Body of pancreas (tissue), 4 donors: ENCODE measurements around the gene WNT7B. TPM values are rescaled to one million over a fixed set of nuclear protein-coding genes. Genes with fewer than 3 reads are reported as not detected.

Experiments
- ATAC-seq: fragments of 150-250 bp; one replicate; pipeline ENCODE4 v1.9.1; 2016
- DNase-seq, 4 donors: peaks; one replicate each; pipeline ENCODE4 v3.0.0-alpha.2; 2019
- H3K27ac ChIP-seq, 4 donors: fragments of 200-600 bp; sonication (generic); 1 replicate in 3 of 4; 2 replicates in 1 of 4; pipeline versions ENCODE4 v1.5.1 to v1.6.1; 2016 to 2019; ENCODE audit warnings: mild to moderate bottlenecking in 1 of 4, mixed read lengths in 1 of 4, moderate library complexity in 1 of 4
- H3K27me3 ChIP-seq, 2 donors: fragments of 200-600 bp; sonication (generic); one replicate each; pipeline ENCODE4 v1.6.0; 2016; ENCODE audit warnings: mild to moderate bottlenecking in 1 of 2
- H3K36me3 ChIP-seq, 2 donors: fragments of 200-600 bp; sonication (generic); replicated peaks in 1 of 2; 2 replicates each; pipeline ENCODE4 v1.5.1; 2016; ENCODE audit warnings: low read depth in 2 of 2; ENCODE audit not compliant: insufficient read depth in 1 of 2
- H3K4me1 ChIP-seq: fragments of 200-600 bp; sonication (generic); one replicate; pipeline ENCODE4 v1.6.0; 2016
- H3K4me3 ChIP-seq, 2 donors: fragments of 200-600 bp; sonication (generic); 1 replicate in 1 of 2; 2 replicates in 1 of 2; pipeline ENCODE4 v1.5.1; 2016 to 2019
- H3K9me3 ChIP-seq, 3 donors: fragments of 200-600 bp; sonication (generic); 1 replicate in 2 of 3; 2 replicates in 1 of 3; pipeline ENCODE4 v1.5.1; 2016
- CTCF ChIP-seq, 7 experiments: fragments of 450-650 bp in 4 of 7; fragments of 200-600 bp in 3 of 7; sonication (generic) in 3 of 7; IDR thresholded peaks; one replicate each; pipeline ENCODE4 v1.5.1; 2016 to 2019; ENCODE audit warnings: antibody characterized with exemption in 7 of 7
- POLR2A ChIP-seq, 3 donors: fragments of 450-650 bp; IDR thresholded peaks; one replicate each; pipeline ENCODE4 v1.6.1; 2016; ENCODE audit warnings: antibody characterized with exemption in 3 of 3, mild to moderate bottlenecking in 2 of 3
- WGBS, 2 donors: methylation state at CpG; one replicate each; pipeline ENCODE4 v1.1.5; 2017; 5-methylcytosine and 5-hydroxymethylcytosine counted together
- intact Hi-C: fragments of 100-400 bp; cut with DNase I; formaldehyde crosslinking; loops from one replicate; pipeline ENCODE4 v1.15.1; 2023
- total RNA-seq, 2 donors: library from RNA; depleted of rRNA; stranded (reverse); fragments of >200 nt; gene quantifications; one replicate each; pipeline ENCODE4 v1.1.0, GENCODE V29; 2016

The WNT7B gene
- total RNA-seq, 2 donors from 2014 or later = 2.1 TPM; not detected in 1

GRCh38 chr22:45977551-45978274 is 751 bp upstream of the WNT7B start:
- Histone ChIP-seq H3K4me3 (no peak overlapping the region), H3K4me1 (peaks cover 36% of the 10 kb centered on the region), H3K36me3 (no peaks in the 10 kb centered on the region), H3K27ac (no peak overlapping the region), H3K27me3 (peaks cover 0 to 19% of the 10 kb centered on the region in 2 donors), H3K9me3 (no peaks in the 10 kb centered on the region)
- 6 to 11% methylated on average over 9 to 29 of the region's 29 CpGs for WGBS, 2 donors
- ATAC-seq (no peak), DNase-seq (no peak)
- intact Hi-C loops = no loop called here
- TF ChIP-seq CTCF (IDR thresholded peaks at IDR 0.05) (no peak), POLR2A (IDR thresholded peaks at IDR 0.05) (no peak)

- intact Hi-C loops = no loop called here
These were observed 534 bp downstream of the WNT7B start for GRCh38 chr22:45976254-45977002.

GRCh38 chr22:45975164-45976161 is 1.5 kb downstream of the WNT7B start:
- Histone ChIP-seq H3K27me3 (peaks cover 0 to 30% of the 10 kb centered on the region in 2 donors), H3K9me3 (no peaks in the 10 kb centered on the region), H3K36me3 (no peaks in the 10 kb centered on the region), H3K27ac (no peak overlapping the region), H3K4me3 (no peak overlapping the region), H3K4me1 (peaks cover 36% of the 10 kb centered on the region)
- DNase-seq (peak in 2 of 4 donors; percentile 32 to 56), ATAC-seq (peak; percentile 28)
- 4 to 8% methylated on average over 27 to 70 of the region's 80 CpGs for WGBS, 2 donors
- intact Hi-C loops = no loop called here
- TF ChIP-seq POLR2A (IDR thresholded peaks at IDR 0.05) (no peak), CTCF (IDR thresholded peaks at IDR 0.05) (no peak)

More at GRCh38 chr22:45976254-45977002, 534 bp downstream of the WNT7B start:
- Histone ChIP-seq H3K27ac (no peak overlapping the region), H3K4me1 (peaks cover 36% of the 10 kb centered on the region), H3K27me3 (peaks cover 0 to 20% of the 10 kb centered on the region in 2 donors), H3K36me3 (no peaks in the 10 kb centered on the region), H3K4me3 (no peak overlapping the region), H3K9me3 (no peaks in the 10 kb centered on the region)
- TF ChIP-seq POLR2A (IDR thresholded peaks at IDR 0.05) (no peak), CTCF (IDR thresholded peaks at IDR 0.05) (no peak)
- WGBS, 2 donors = 1% methylated on average over 85 of the region's 94 CpGs; no CpG with 5 or more reads in 1 of the 2 donors
- DNase-seq (peak in 1 of 4 donors; percentile 19), ATAC-seq (peak; percentile 7)

GRCh38 chr22:45974498-45974897 is 2.5 kb downstream of the WNT7B start:
- H3K9me3 ChIP-seq = no peaks in the 10 kb centered on the region
- peaks cover 0 to 30% of the 10 kb centered on the region in 2 donors for H3K27me3 ChIP-seq
- H3K4me3 ChIP-seq = no peak overlapping the region
- WGBS, 2 donors = 17 to 24% methylated on average over 1 to 4 of the region's 4 CpGs
- intact Hi-C loops = no loop called here
- no peak for DNase-seq
- no peak overlapping the region for H3K27ac ChIP-seq
- TF ChIP-seq POLR2A (IDR thresholded peaks at IDR 0.05) = no peak
- TF ChIP-seq CTCF (IDR thresholded peaks at IDR 0.05) = no peak
- ATAC-seq = no peak
- peaks cover 36% of the 10 kb centered on the region for H3K4me1 ChIP-seq
- no peaks in the 10 kb centered on the region for H3K36me3 ChIP-seq
